ENCODE measurements around the gene MS4A7. TPM values are rescaled to one million over a fixed set of nuclear protein-coding genes. Genes with fewer than 3 reads are reported as not detected.

Gene MS4A7
- total RNA-seq, 3 donors from 2014 or later = 39.0 to 105 (median 45.4) TPM

GRCh38 chr11:60393016-60393415 is 14.7 kb downstream of the MS4A7 start:
- TF ChIP-seq POLR2AphosphoS5 (IDR thresholded peaks at IDR 0.05) = no peak
- no peak for TF ChIP-seq CTCF (IDR thresholded peaks at IDR 0.05)
- no peak for TF ChIP-seq POLR2A (IDR thresholded peaks at IDR 0.05)
- Histone ChIP-seq H3K27ac (no peak overlapping the region), H3K4me1 (no peaks in the 10 kb centered on the region), H3K4me3 (no peak overlapping the region), H3K27me3 (no peaks in the 10 kb centered on the region), H3K9me3 (no peaks in the 10 kb centered on the region), H3K36me3 (no peaks in the 10 kb centered on the region)
- intact Hi-C loops (cut with DNase I; ENCODE audit: low total_unique reads) = no loop called here
- no peak for DNase-seq (ENCODE audit: low spot score in 2 of 2)

GRCh38 chr11:60394666-60395380 is 16.5 kb downstream of the MS4A7 start:
- TF ChIP-seq CTCF (IDR thresholded peaks at IDR 0.05) (no peak), POLR2AphosphoS5 (IDR thresholded peaks at IDR 0.05) (no peak), POLR2A (IDR thresholded peaks at IDR 0.05) (no peak)
- no peak for DNase-seq (ENCODE audit: low spot score in 2 of 2)
- intact Hi-C loops (cut with DNase I; ENCODE audit: low total_unique reads) = no loop called here
- Histone ChIP-seq H3K9me3 (no peaks in the 10 kb centered on the region), H3K27me3 (no peaks in the 10 kb centered on the region), H3K4me3 (no peak overlapping the region), H3K36me3 (no peaks in the 10 kb centered on the region), H3K27ac (no peak overlapping the region), H3K4me1 (no peaks in the 10 kb centered on the region)

GRCh38 chr11:60396382-60396781 is 18.1 kb downstream of the MS4A7 start, which contains the start of gene MS4A14:
Gene MS4A14 (plus strand): TSS chr11:60396459. CDS start chr11:60396579, 120 bp downstream.
- Histone ChIP-seq H3K27ac (no peak within 1 kb of the TSS), H3K4me3 (no peak within 1 kb of the TSS), H3K4me1 (no peaks in the 10 kb centered on the region), H3K9me3 (no peaks in the 10 kb centered on the region), H3K27me3 (no peaks in the 10 kb centered on the region), H3K36me3 (no peaks in the 10 kb centered on the region)
- TF ChIP-seq POLR2AphosphoS5 (IDR thresholded peaks at IDR 0.05) (no peak), POLR2A (IDR thresholded peaks at IDR 0.05) (no peak), CTCF (IDR thresholded peaks at IDR 0.05) (no peak)
- intact Hi-C loops (cut with DNase I; ENCODE audit: low total_unique reads) = no loop called here
- no peak for DNase-seq (ENCODE audit: low spot score in 2 of 2)

GRCh38 chr11:60396799-60397198 is 18.5 kb downstream of the MS4A7 start:
- no peaks in the 10 kb centered on the region for H3K4me1 ChIP-seq
- H3K36me3 ChIP-seq = no peaks in the 10 kb centered on the region
- TF ChIP-seq POLR2AphosphoS5 (IDR thresholded peaks at IDR 0.05) (no peak), POLR2A (IDR thresholded peaks at IDR 0.05) (no peak)
- H3K27me3 ChIP-seq = no peaks in the 10 kb centered on the region
- H3K27ac ChIP-seq = no peak overlapping the region
- DNase-seq (ENCODE audit: low spot score in 2 of 2) = no peak
- H3K4me3 ChIP-seq = no peak overlapping the region
- no peaks in the 10 kb centered on the region for H3K9me3 ChIP-seq
- intact Hi-C loops (cut with DNase I; ENCODE audit: low total_unique reads) = no loop called here

- H3K27ac ChIP-seq = no peak overlapping the region
- H3K4me1 ChIP-seq = no peaks in the 10 kb centered on the region
- no peak for DNase-seq (ENCODE audit: low spot score in 2 of 2)
- no peak overlapping the region for H3K4me3 ChIP-seq
- intact Hi-C loops (cut with DNase I; ENCODE audit: low total_unique reads) = no loop called here
- H3K36me3 ChIP-seq = no peaks in the 10 kb centered on the region
- H3K9me3 ChIP-seq = peaks cover 0 to 4% of the 10 kb centered on the region in 2 donors
- no peak for TF ChIP-seq CTCF (IDR thresholded peaks at IDR 0.05)
- no peak for TF ChIP-seq POLR2A (IDR thresholded peaks at IDR 0.05)
- no peak for TF ChIP-seq POLR2AphosphoS5 (IDR thresholded peaks at IDR 0.05)
- H3K27me3 ChIP-seq = no peaks in the 10 kb centered on the region
Observed at GRCh38 chr11:60420015-60420414, 41.7 kb downstream of the MS4A7 start.

All from breast epithelium (tissue), 4 donors.